GM21737 (cell line): Measurements from ENCODE around the gene HIRIP3.
"Not testable (repeated sequence)": the region's sequence is repeated elsewhere in the genome, so short reads cannot be mapped to it uniquely, and the experiment has no call there.

Experiments used
- ATAC-seq: cut with Tn5 transposase; IDR thresholded peaks from one replicate; pipeline ENCODE4 v1.9.1; 2021; ENCODE audit warnings: mild to moderate bottlenecking, moderate library complexity; ENCODE audit not compliant: unreplicated experiment

HIRIP3 gene

DNA sequence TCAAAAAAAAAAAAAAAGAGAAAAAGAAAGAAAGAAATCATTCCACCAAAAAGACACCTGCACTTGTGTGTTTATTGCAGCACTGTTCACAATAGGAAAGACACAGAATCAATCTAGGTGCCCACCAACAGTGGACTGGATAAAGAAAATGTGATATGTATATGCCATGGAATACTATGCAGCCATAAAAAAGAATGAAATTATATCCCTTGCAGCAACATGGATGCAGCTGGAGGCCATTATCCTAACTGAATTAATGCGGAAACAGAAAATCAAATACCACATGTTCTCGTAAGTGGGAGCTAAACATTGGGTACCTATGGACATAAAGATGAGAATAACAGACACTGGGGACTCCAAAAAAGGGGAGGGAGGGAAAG lies 21.9 kb upstream of the HIRIP3 start:
- ATAC-seq = no peak

DNA sequence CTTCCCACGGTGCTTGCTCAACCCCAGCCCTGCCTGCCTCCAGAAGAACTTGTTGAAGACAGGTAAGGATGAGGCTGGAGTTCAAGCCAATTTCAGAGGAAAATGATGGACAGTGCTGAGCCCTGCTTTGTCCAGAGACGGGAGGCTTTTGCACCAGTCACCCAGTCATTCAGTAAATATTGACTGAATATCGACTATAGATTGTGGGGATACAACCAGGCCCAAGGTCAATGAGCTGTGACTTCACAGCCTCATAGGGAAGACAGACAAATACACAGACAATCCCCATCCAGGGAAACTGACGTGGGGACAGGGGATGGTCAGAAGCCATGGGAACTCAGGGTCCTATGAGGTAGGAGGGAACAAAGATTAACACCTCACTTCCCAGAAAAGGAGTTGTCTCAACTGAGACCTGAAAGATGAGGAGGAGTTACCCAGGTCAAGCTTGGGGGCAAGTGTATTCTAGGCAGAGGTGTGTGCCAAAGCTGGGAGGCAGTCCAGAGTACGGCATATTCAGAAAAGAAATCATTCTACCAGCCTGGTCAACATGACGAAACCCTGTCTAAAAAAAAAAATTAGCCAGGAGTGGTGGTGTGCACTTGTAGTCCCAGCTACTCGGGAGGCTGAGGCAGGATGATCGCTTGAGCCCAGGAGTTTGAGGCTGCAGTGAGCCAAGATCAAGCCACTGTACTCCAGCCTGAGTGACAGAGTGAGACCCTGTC lies 21.3 kb upstream of the HIRIP3 start:
- ATAC-seq = no peak

DNA sequence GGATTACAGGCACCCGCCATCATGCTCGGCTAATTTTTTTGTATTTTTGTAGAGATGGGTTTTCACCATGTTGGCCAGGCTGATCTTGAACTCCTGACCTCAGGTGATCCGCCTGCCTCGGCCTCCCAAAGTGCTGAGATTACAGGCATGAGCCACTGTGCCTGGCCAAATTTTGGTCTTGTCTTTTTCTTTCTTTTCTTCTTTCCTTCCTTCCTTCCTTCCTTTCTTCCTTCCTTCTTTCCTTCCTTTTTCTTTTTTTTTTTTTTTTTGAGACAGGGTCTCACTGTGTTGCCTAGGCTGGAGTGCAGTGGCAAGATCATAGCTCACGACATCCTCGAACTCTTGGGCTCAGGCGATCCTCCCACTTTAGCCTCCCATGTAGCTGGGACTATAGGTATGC lies 20.0 kb upstream of the HIRIP3 start:
- not testable (repeated sequence) for ATAC-seq

DNA sequence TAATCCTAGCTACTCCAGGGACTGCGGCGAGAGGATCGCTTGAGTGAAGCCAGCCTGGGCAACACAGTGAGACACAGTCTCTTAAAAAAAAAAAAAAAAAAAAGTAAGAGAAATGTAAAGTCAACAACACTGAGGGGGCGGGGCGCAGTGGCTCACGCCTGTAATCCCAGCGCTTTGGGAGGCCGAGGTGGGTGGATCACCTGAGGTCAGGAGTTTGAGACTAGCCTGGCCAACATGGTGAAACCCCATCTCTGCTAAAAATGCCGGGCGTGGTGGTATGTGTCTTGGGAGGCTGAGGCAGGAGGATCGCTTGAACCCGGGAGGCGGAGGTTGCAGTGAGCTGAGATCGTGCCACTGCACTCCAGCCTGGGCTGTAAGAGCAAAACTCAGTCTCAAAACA lies 17.2 kb upstream of the HIRIP3 start:
- ATAC-seq = not testable (repeated sequence)

DNA sequence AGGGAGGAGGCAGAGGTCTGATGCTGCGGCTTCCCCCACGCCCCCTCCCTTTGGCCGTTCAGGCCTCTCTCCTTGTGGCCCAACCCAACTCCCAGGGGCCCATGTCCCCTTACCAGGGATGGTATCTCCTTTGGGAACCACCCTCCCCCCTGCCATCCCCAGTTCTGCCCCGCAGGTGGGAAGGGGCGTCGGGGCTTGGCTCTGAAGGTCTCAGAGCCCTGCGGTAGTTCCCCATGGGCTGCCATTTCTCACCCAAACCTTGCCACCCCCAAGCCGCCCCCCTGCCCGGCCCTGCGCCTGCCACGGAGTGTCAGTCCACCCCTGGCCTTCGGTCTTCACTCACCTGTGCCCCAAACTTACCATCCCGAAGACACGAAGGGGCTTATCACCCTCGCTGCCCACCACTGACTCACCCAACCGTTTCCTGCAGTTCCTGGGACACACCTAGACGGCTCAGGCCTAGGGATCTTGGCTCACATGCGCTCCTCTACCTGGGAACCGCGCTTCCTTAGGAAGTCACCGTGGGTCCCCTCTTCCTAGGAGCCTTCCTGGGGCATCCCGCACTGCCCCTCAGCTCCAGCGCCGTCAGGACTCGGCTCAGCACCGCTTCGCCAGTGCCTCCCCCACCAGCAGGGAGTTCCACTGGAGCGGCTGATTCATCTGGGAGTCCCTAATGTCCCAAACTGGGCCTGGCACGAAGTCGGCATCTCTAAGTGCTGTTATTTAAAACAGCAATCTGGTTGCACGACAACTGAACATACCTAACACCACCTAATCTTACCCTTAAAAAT lies 16.5 kb upstream of the HIRIP3 start:
- no peak for ATAC-seq

DNA sequence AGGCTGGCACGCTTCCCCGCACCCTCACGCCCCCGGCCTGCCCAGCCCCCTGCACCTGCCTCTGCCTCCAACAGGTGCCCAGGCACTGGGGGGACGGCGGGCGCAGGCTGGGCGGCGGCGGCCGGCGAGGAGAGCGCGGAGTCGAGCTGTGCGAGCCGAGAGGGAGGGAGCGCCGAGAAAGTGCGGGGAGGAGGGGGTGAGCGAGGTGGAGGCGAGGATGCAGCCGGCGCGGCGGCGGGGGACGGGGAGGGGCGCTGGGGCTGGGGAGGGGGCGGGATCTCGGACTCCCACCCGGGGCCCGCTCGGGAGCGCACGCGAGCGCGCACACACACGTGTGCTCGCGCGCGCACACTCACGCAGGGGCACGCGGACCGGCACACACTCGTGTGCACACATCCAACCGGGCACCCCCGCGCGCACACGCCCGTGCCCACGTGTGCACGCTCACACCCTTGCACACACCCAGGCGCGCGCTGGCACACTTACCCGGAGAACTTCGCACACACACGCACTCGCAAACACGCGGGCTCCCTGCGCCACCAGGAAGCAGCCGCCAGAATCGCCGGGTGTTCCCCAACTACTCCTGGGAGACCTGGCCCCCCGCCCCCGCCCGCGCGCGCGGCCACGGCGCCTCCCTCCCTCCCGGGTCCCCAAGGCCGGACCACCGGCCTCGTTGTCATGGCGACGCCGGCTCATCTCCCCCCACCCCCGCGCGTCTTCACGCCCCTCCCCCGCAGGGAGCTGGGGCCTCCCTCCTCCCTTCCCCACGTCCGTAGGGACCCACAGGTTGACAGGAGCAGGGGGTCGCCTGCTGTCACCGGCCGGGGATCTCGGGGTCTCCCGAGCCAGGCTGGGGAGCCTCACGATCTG lies 15.7 kb upstream of the HIRIP3 start, which contains the start of gene DOC2A:
Gene DOC2A (minus strand): TSS at position 184 of the 870 bp plus-strand sequence. CDS start 805 bp downstream, outside the sequence.
- no peak for ATAC-seq

DNA sequence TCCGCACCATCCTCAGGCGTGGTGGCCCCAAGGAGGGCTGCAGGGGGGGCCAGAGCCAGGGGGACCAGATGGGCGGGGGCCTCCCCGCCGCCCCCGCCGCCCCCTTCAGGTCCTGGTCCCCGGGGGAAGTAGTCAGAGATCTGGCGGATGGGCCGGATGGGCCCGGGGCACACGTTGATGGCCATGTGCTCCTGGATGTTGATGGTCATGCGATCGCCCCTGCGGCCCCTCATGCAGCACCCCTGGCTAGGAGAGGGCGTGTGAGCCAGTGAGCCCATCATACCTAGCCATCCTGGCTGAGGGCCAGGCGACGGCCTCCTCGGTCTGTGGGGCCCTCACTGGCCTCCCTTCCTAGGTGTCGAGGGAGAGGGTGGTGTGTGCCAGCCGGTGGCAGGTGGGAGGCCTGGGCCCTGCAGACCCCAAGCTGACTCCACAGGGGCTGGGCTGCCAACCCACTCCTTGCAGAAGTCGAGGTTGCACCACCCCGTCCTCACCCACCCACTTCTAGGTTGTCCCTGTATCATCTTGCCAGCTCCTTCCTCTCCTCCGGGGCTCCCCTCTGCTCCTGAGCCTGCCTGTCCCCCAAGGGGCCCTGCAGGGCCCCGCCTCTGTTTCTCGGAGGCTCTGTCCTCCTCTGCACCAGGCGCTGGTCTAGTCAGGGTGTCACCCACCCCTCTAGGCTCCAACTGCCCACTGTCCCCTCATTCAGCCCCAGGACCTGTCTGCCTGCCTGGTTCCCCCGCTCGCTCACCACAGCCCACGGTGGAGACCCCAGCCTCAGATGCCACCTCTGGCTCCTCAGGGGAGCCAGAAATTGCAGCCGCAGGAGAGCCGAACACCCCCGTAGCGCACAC lies 14.8 kb upstream of the HIRIP3 start:
- ATAC-seq = no peak

DNA sequence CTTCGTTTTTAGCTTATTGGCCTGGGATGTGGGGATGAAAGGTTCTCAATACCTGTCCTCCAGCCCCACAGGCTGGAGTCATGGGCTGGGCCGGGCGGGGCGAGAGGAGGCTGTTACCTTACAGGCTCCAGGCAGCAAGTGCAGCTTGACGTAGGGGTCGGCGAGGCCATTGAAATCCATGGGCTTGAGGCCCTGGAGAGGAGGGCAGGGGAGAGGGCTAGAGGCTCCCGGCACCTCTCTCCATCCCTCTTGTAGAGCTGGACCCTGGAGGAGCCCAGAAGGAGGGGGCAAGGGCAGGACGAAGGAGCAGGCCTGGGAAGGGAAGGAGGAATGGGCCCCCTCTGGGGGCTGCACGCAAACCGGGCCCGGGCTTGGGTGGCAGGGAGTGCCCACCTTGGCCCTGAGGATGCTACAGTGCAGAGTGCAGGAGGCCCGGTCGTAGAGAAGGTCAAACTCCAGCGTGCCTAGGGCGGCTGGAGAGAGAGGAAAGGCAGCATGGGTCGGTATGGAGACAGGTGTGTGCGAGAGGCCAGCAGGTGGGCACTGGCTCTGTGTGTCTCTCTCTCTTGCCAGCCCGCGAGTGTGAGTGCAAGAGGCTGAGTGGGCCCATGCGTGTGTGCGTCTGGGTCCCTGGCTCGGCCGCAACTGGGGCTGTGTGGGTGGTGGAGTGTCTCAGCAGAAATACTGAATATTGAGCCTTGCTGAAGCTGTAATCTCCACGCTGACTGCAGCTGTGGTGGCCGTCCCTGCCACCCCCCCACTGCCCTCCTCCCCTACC lies 13.9 kb upstream of the HIRIP3 start:
- no peak for ATAC-seq

DNA sequence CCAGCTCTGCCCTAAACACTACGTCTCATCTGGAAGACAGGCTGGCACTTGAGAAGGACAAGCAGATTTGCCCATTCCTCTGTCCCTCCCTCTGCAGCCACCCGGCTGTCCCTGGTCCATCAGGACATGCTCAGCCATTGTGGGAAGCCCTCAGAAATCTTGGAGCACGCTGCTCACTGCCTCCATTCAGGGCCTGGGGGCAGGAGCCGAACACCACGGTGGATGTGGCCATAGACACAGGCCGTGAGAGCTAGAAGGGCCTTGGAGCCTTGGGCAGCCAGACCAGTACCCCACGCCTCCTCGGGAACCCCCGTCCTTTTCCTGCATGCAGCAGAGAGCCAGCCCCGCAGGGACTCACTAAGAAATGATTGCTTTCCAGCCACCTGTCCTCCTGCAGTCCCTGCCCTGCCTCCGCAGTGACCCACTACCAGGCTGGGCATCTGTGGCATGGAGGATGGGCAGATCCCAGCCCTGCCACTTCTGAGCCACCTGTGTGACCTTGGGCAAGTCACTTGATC lies 12.0 kb upstream of the HIRIP3 start:
- no peak for ATAC-seq

DNA sequence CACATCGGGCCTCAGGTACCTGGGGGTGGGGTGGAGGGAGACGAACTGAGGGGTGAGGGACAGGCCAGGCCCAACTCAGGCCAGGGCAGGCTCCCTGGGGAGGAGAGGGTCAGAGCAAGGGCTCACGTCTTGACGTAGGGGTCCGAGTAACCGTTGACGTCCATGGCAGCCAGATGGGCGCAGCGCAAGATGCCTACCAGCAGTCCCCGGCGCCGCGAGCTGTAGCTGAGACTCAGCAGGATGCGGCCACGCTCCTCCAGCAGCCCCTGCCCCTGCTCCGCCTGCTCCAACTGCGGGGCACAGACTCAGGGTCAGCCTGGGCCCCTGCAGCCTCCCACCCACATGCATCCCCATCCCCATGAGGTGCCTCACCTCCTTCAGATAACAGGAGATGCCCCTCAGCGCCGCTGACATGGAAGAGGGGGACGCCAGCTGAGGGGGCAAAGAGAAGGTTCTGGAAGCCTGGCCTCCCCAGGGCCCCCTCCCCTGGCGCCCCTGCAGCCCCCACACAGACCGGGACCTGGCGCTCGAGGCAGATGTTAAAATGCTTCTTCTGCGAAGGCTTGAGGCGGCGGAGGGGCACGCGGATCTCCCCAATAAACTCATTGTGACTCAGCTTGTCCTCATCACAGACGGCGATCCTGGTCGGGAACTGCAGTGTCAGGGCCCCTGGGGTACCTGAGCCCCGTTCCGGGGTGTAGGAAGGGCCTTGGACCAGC lies 11.4 kb upstream of the HIRIP3 start:
- ATAC-seq = no peak

DNA sequence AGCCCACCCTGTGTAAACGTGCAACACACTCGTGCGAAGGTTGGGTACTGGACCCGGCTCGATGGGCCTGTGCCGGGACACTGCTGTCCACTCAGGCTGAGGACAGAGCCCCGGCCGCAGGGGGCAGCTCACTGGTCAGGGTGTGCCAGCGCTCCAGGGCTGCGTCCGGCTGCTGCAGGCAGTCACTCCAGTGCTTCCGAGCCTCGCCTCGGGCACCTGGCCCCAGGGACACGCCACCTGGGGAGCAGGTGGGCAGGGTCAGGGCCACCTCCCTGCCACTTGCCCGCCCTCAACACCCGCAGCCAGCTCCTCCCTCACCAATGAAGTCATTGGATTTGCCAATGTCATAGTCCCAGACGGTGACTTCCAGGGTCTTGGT lies 10.7 kb upstream of the HIRIP3 start:
- no peak for ATAC-seq

DNA sequence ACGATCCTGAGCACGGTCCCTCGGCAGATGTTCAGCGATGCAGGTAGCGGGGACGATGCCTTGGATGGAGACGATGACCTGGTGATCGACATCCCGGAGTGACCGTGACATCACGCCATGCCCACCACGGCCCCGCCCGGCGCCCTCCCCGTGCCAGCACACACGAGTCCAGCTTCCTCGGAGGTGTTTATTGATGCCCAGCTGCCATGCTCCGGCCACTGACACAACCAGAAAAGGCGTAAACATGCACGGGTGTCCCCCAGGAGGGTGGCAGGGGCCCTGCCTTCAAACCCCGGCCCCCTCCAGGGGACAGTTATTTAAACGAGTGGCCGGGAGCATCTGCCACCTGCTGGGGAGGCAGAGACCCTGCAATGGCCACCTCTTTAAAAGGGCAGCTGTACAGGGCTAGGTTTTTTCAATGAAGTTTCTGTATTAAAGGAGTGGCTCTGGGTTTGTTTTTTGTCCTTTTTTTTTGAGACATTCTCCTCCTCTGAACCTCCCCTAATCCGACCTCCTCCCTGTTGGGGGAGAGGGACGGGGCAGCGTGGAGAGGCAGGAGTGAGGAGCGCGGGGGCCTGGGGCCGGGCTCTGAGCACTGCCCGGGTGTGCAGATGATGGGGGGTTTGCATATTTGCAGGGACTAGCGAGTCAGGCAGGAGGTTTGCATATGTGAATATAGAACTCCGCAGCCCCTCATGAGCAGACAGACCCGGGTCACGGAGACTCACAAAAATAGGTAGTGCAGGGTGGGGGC lies 10.1 kb upstream of the HIRIP3 start:
- ATAC-seq = no peak

DNA sequence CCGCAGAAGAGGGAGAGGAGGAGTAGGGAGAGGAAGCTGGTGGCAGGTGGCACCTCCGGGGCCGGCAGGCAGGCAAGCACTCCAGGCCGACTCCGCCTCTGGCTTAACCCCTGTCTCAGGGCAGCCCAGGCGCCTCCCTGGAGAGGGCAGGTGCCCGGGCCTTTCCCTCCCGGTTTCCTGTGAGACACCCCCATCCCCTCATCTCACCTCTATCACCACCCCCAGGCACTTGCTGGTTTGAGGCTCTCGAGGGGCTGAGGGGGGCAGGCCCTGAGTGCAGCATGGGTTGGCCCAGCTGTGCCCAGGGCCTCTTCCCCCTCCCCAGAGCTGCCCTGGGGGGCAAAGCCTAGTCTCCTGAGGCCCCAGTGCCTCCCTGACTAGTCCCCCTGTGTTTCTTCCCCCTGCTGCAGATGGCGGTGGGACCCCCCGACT lies 9.4 kb upstream of the HIRIP3 start:
- no peak for ATAC-seq

DNA sequence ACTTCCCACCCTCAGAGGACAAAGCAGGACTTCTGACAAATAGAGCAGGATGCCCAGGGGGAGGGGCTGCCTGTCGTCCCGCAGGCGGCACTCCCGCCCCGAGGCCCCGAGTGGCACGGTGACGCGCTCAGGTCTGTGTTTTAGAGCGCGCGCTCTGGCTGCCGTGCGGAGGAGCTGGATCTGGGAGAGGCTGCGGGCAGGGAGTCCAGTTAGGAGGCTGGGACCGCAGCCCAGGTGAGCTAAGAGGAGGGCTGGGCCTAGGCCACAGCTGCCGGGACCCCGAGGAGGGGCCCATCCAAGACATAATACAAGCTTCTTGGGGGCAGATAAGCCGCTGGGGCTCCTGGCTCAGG lies 9.0 kb upstream of the HIRIP3 start:
- ATAC-seq = no peak

DNA sequence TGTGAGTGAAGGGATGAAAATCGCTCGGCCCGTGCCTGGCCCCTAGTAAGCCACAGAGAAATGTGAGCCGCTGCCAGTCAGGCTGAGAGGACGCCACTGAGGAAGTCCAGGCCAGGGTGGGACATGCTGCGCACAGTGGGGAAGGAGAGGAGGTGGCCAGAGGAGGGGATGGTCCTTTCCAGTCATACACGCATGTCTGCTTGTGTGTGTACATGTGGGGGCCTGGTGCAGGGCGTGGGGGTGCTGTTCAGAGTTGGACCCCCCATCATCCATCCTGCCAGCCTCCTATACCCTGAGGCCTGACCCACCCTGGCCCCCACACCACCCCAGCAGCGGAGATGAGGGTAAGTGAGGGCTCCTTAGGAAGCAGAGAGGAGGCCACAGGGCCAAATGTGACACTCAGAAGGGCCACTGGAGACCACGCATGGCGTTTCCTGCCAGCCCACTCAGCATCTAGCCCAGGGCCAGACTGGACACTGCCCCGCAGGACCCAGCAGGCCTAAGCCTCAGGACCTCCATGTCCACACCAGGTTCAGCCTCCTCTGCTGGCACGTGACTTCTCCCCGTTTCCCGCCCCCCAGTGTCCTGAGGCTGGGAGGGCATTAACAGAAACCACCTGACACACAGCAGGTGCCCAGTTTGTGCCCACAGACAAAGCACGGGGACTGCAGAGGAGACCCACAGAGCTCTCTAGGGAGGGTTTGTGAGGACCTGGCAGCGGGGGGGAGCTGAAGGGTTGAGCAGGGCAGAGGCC lies 8.4 kb upstream of the HIRIP3 start:
- no peak for ATAC-seq

DNA sequence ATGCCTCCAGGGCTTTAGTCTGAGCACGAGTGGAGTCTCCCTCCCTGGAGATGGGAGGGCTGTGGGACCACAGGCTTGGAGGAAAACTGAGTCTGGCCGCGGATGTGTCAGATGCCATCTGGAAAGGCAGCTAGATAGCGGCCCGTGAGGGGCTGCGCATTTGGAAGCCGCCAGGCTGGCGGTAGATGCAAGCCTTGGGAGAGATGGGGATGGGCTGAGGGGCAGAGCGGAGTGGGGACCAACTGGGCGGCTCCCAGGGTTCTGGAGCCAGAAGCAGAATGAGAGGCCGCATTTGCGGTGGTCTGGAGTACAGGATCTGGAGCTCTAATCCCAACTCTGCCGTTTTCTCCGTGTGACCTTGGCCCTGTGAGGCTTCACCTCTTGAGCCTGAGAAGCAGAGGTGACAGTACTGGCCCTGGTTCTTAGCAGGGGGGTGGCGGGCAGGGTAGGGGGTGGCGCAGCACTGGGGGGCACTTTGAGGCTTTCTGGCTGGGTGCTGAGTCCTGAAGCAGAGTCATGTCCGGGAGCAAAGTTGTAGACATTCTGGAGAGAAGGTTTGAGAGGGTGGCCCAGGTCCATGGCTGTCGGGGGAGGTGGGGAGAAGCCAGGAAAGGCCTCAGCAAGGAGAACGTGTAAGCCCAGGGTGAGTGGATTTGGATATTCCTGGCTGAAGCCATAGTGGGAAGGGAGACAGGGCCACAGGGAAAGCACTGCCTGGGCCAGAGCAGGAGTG lies 7.4 kb upstream of the HIRIP3 start:
- ATAC-seq = no peak
